Esophagus muscularis mucosa (tissue), 4 donors: ENCODE measurements around the gene NCOA3. TPM values are rescaled to one million over a fixed set of nuclear protein-coding genes. Genes with fewer than 3 reads are reported as not detected.

Experiments
- DNase-seq: peaks from one replicate; pipeline ENCODE4 v3.0.0-alpha.2; 2017; ENCODE audit errors: extremely low spot score
- H3K27ac ChIP-seq, 4 donors: fragments of 200-600 bp; sonication (generic); replicated peaks in 1 of 4; 1 replicate in 3 of 4; 2 replicates in 1 of 4; pipeline ENCODE4 v1.5.1; 2016 to 2019; ENCODE audit warnings: mild to moderate bottlenecking in 1 of 4
- H3K27me3 ChIP-seq, 4 donors: fragments of 200-600 bp; sonication (generic); one replicate each; pipeline versions ENCODE4 v1.5.1 to v1.6.0; 2016 to 2019
- H3K36me3 ChIP-seq, 4 donors: fragments of 200-600 bp; sonication (generic); one replicate each; pipeline ENCODE4 v1.5.1; 2016 to 2019
- H3K4me1 ChIP-seq, 4 donors: fragments of 200-600 bp; sonication (generic); one replicate each; pipeline ENCODE4 v1.5.1; 2016 to 2019
- H3K4me3 ChIP-seq, 4 donors: fragments of 200-600 bp; sonication (generic); 1 replicate in 2 of 4; 2 replicates in 2 of 4; pipeline ENCODE4 v1.5.1; 2016 to 2019; ENCODE audit warnings: mild to moderate bottlenecking in 4 of 4, moderate library complexity in 1 of 4
- H3K9me3 ChIP-seq, 4 donors: fragments of 200-600 bp; sonication (generic); 1 replicate in 3 of 4; 2 replicates in 1 of 4; pipeline ENCODE4 v1.5.1; 2016 to 2019
- CTCF ChIP-seq, 3 experiments: fragments of 200-600 bp in 2 of 3; fragments of 450-650 bp in 1 of 3; sonication (generic) in 2 of 3; IDR thresholded peaks; one replicate each; pipeline ENCODE4 v1.5.1; 2017 to 2019; ENCODE audit warnings: antibody characterized with exemption in 3 of 3, mild to moderate bottlenecking in 2 of 3, moderate library complexity in 1 of 3
- EP300 ChIP-seq: sonication (generic); formaldehyde crosslinking; IDR thresholded peaks from one replicate; pipeline ENCODE4 v1.6.1; 2017; ENCODE audit warnings: antibody characterized with exemption
- POLR2A ChIP-seq: fragments of 450-650 bp; IDR thresholded peaks from one replicate; pipeline ENCODE4 v1.6.1; 2017; ENCODE audit warnings: antibody characterized with exemption, moderate library complexity, mild to moderate bottlenecking, low read depth
- POLR2AphosphoS5 ChIP-seq, 2 donors: sonication (generic); formaldehyde crosslinking; IDR thresholded peaks; one replicate each; pipeline ENCODE4 v1.6.1; 2017; ENCODE audit warnings: antibody characterized with exemption in 2 of 2
- WGBS: methylation state at CpG from one replicate; pipeline ENCODE4 v1.1.5; 2018; 5-methylcytosine and 5-hydroxymethylcytosine counted together
- intact Hi-C: fragments of 100-400 bp; cut with DNase I; formaldehyde crosslinking; loops from one replicate; pipeline ENCODE4 v1.15.1; 2023
- total RNA-seq, 4 donors: library from RNA; depleted of rRNA; stranded (reverse); fragments of >200 nt; gene quantifications; one replicate each; pipeline versions ENCODE4 v1.1.0 to v1.2.1, GENCODE V29; 2016

NCOA3 gene
- total RNA-seq, 4 donors from 2014 or later = 25.7 to 51.4 (median 35.8) TPM

- TF ChIP-seq POLR2AphosphoS5 (IDR thresholded peaks at IDR 0.05) (no peak), CTCF (IDR thresholded peaks at IDR 0.05) (no peak), EP300 (no peak), POLR2A (no peak)
- WGBS = 95% methylated on average over 10 of the region's 21 CpGs
- H3K4me3 ChIP-seq = no peak overlapping the region
- no peak for DNase-seq
- H3K4me1 ChIP-seq = peaks cover 0 to 12% (median 10%) of the 10 kb centered on the region in 4 donors
- H3K36me3 ChIP-seq = peaks cover 0 to 24% (median 18%) of the 10 kb centered on the region in 4 donors
- peak overlapping the region in 1 of 4 donors; percentile 50 for H3K27ac ChIP-seq
- peaks cover 0 to 24% (median 21%) of the 10 kb centered on the region in 4 donors for H3K9me3 ChIP-seq
- intact Hi-C loops = no loop called here
- no peaks in the 10 kb centered on the region for H3K27me3 ChIP-seq
Observed at GRCh38 chr20:47694021-47694818, 192.5 kb downstream of the NCOA3 start.

- TF ChIP-seq CTCF (IDR thresholded peaks at IDR 0.05) = no peak
- no peak for TF ChIP-seq EP300
- TF ChIP-seq POLR2A = no peak
- no peak for TF ChIP-seq POLR2AphosphoS5 (IDR thresholded peaks at IDR 0.05)
- peaks cover 0 to 13% (median 9%) of the 10 kb centered on the region in 4 donors for H3K9me3 ChIP-seq
- H3K36me3 ChIP-seq = peaks cover 3 to 22% (median 11%) of the 10 kb centered on the region in 4 donors
- H3K27me3 ChIP-seq = no peaks in the 10 kb centered on the region
- no peak overlapping the region for H3K4me3 ChIP-seq
- no peak overlapping the region for H3K27ac ChIP-seq
- intact Hi-C loops = no loop called here
- DNase-seq = no peak
- peaks cover 0 to 19% (median 14%) of the 10 kb centered on the region in 4 donors for H3K4me1 ChIP-seq
- 95% methylated on average over 11 of the region's 11 CpGs for WGBS
Observed at GRCh38 chr20:47696856-47697255, 195.2 kb downstream of the NCOA3 start.

GRCh38 chr20:47698142-47698541 lies 196.5 kb downstream of the NCOA3 start:
- H3K4me3 ChIP-seq = no peak overlapping the region

GRCh38 chr20:47699818-47700217 lies 198.1 kb downstream of the NCOA3 start:
- H3K27me3 ChIP-seq = no peaks in the 10 kb centered on the region
- H3K36me3 ChIP-seq = peaks cover 0 to 27% (median 14%) of the 10 kb centered on the region in 4 donors
- intact Hi-C loops = no loop called here
- peaks cover 3 to 33% (median 25%) of the 10 kb centered on the region in 4 donors for H3K4me1 ChIP-seq
- no peak overlapping the region for H3K4me3 ChIP-seq
- H3K27ac ChIP-seq = no peak overlapping the region
- no peak for TF ChIP-seq POLR2AphosphoS5 (IDR thresholded peaks at IDR 0.05)
- no peak for TF ChIP-seq EP300
- TF ChIP-seq CTCF (IDR thresholded peaks at IDR 0.05) = no peak
- TF ChIP-seq POLR2A = no peak
- 89% methylated on average over 1 of the region's 1 CpG for WGBS
- H3K9me3 ChIP-seq = no peaks in the 10 kb centered on the region
- no peak for DNase-seq

More at GRCh38 chr20:47698142-47698541, 196.5 kb downstream of the NCOA3 start:
- H3K36me3 ChIP-seq = peaks cover 3 to 27% (median 14%) of the 10 kb centered on the region in 4 donors
- no peak for TF ChIP-seq EP300
- TF ChIP-seq POLR2AphosphoS5 (IDR thresholded peaks at IDR 0.05) = no peak
- no peak for TF ChIP-seq CTCF (IDR thresholded peaks at IDR 0.05)
- TF ChIP-seq POLR2A = no peak
- H3K9me3 ChIP-seq = no peaks in the 10 kb centered on the region
- no peak for DNase-seq
- peaks cover 0 to 19% (median 14%) of the 10 kb centered on the region in 4 donors for H3K4me1 ChIP-seq
- 85% methylated on average over 4 of the region's 6 CpGs for WGBS
- intact Hi-C loops = no loop called here
- H3K27me3 ChIP-seq = no peaks in the 10 kb centered on the region
- no peak overlapping the region for H3K27ac ChIP-seq
